PC-9 (cell line): ENCODE measurements around the gene MCC. TPM values are rescaled to one million over a fixed set of nuclear protein-coding genes. Genes with fewer than 3 reads are reported as not detected.

ENCODE experiments used
- BruUV-seq: library from RNA; stranded (reverse); fragments of 400-500 nt; replicated peaks from 2 replicates; lab custom pipeline; 2021; lab: Mats Ljungman, UMichigan
- CTCF ChIA-PET: fragments of 300-600 bp; sonication (Branson Sonifier 250); formaldehyde crosslinking; loops from one replicate; lab custom pipeline; 2022; ENCODE audit warnings: antibody characterized with exemption; lab: Charles Lee
- POLR2A ChIA-PET: fragments of 300-600 bp; sonication (Branson Sonifier 250); formaldehyde crosslinking; loops from one replicate; lab custom pipeline; 2022; ENCODE audit warnings: antibody characterized with exemption; ENCODE audit not compliant: unreplicated experiment; lab: Charles Lee
- DNase-seq, 2 experiments: peaks; one replicate each; pipeline versions ENCODE4 v3.0.0 to v3.0.0-alpha.2; 2015 to 2022; ENCODE audit warnings: mixed read lengths in 1 of 2
- H2AFZ ChIP-seq: fragments of 200-600 bp; sonication (generic); 2 replicates; pipeline ENCODE4 v1.8.1; 2017; ENCODE audit warnings: antibody characterized with exemption
- H3F3A ChIP-seq: fragments of 200-600 bp; sonication (generic); 2 replicates; pipeline ENCODE4 v1.8.1; 2017; ENCODE audit warnings: antibody characterized with exemption, mild to moderate bottlenecking, low read depth; ENCODE audit not compliant: insufficient read depth
- H3K27ac ChIP-seq: fragments of 200-600 bp; sonication (generic); 2 replicates; pipeline ENCODE4 v1.6.1; 2016; ENCODE audit warnings: mixed run types
- H3K27me3 ChIP-seq: fragments of 200-600 bp; sonication (generic); 2 replicates; pipeline ENCODE4 v1.6.1; 2016; ENCODE audit warnings: low read depth, mixed run types; ENCODE audit not compliant: insufficient read depth
- H3K36me3 ChIP-seq: fragments of 200-600 bp; sonication (generic); 2 replicates; pipeline ENCODE4 v1.6.1; 2016; ENCODE audit warnings: low read depth, mixed run types
- H3K4me1 ChIP-seq: fragments of 200-600 bp; sonication (generic); replicated peaks from 2 replicates; pipeline ENCODE4 v1.6.1; 2016; ENCODE audit warnings: mixed run types; ENCODE audit not compliant: insufficient read depth
- H3K4me2 ChIP-seq: fragments of 200-600 bp; sonication (generic); 2 replicates; pipeline ENCODE4 v1.6.1; 2017; ENCODE audit warnings: mixed run types
- H3K4me3 ChIP-seq: fragments of 200-600 bp; sonication (generic); 2 replicates; pipeline ENCODE4 v1.6.1; 2016; ENCODE audit warnings: mixed run types
- H3K79me2 ChIP-seq: fragments of 200-600 bp; sonication (generic); 2 replicates; pipeline ENCODE4 v1.6.1; 2017; ENCODE audit warnings: low read depth, mixed run types
- H3K9me2 ChIP-seq: fragments of 200-600 bp; sonication (generic); 2 replicates; pipeline ENCODE4 v1.8.1; 2017; ENCODE audit warnings: mild to moderate bottlenecking; ENCODE audit not compliant: insufficient read depth
- H3K9me3 ChIP-seq: fragments of 200-600 bp; sonication (generic); 2 replicates; pipeline ENCODE4 v1.8.1; 2016; ENCODE audit warnings: low read depth; ENCODE audit not compliant: insufficient read depth
- H4K20me1 ChIP-seq: fragments of 200-600 bp; sonication (generic); 2 replicates; pipeline ENCODE4 v1.8.1; 2017; ENCODE audit not compliant: insufficient read depth
- EZH2 ChIP-seq: fragments of 200-600 bp; sonication (generic); IDR thresholded peaks from 2 replicates; pipeline ENCODE4 v1.8.0; 2017; ENCODE audit warnings: antibody characterized with exemption, low read depth
- intact Hi-C: fragments of 100-400 bp; cut with micrococcal nuclease; formaldehyde crosslinking; loops from one replicate; pipeline ENCODE4 v1.10.0; 2022; ENCODE audit not compliant: unreplicated experiment
- total RNA-seq: library from RNA; stranded (reverse); gene quantifications from 2 replicates; pipeline ENCODE4 v1.2.3, GENCODE V29; 2021
- TF ChIP-seq, protein P1 (sequence below): fragments of 200-600 bp; sonication (generic); conservative IDR thresholded peaks from 2 replicates; pipeline ENCODE4 v1.6.1; 2017; ENCODE audit warnings: mixed run types, antibody characterized with exemption, mild to moderate bottlenecking, moderate library complexity

MCC gene
- total RNA-seq, 1 experiment from 2014 or later, result 2.5 TPM

- DNase-seq, result no peak
- CTCF ChIA-PET, result no interaction called here
- no peaks in the 10 kb centered on the region for H3K27me3 ChIP-seq
- intact Hi-C loops, result loop anchor here (2.0 kb wide), 1 partner anchor 43 kb away; no protein-coding TSS in a partner anchor
- no TSS peak for BruUV-seq
- POLR2A ChIA-PET, result no interaction called here
- no peak overlapping the region for H3K4me3 ChIP-seq
- H3K79me2 ChIP-seq, result no peaks in the 10 kb centered on the region
- no peaks in the 10 kb centered on the region for H3K9me3 ChIP-seq
- H3K4me1 ChIP-seq, result no peaks in the 10 kb centered on the region
- H3F3A ChIP-seq, result no peaks in the 10 kb centered on the region
- H3K4me2 ChIP-seq, result no peak overlapping the region
- no peaks in the 10 kb centered on the region for H3K36me3 ChIP-seq
- no peak for TF ChIP-seq EZH2
- TF ChIP-seq, protein P1, sequence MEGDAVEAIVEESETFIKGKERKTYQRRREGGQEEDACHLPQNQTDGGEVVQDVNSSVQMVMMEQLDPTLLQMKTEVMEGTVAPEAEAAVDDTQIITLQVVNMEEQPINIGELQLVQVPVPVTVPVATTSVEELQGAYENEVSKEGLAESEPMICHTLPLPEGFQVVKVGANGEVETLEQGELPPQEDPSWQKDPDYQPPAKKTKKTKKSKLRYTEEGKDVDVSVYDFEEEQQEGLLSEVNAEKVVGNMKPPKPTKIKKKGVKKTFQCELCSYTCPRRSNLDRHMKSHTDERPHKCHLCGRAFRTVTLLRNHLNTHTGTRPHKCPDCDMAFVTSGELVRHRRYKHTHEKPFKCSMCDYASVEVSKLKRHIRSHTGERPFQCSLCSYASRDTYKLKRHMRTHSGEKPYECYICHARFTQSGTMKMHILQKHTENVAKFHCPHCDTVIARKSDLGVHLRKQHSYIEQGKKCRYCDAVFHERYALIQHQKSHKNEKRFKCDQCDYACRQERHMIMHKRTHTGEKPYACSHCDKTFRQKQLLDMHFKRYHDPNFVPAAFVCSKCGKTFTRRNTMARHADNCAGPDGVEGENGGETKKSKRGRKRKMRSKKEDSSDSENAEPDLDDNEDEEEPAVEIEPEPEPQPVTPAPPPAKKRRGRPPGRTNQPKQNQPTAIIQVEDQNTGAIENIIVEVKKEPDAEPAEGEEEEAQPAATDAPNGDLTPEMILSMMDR, result no peak
- no peaks in the 10 kb centered on the region for H3K9me2 ChIP-seq
- H2AFZ ChIP-seq, result no peak overlapping the region
- H4K20me1 ChIP-seq, result no peaks in the 10 kb centered on the region
- no peak overlapping the region for H3K27ac ChIP-seq
Observed at GRCh38 chr5:113039229-113039933, 448.9 kb downstream of the MCC start.

DNA sequence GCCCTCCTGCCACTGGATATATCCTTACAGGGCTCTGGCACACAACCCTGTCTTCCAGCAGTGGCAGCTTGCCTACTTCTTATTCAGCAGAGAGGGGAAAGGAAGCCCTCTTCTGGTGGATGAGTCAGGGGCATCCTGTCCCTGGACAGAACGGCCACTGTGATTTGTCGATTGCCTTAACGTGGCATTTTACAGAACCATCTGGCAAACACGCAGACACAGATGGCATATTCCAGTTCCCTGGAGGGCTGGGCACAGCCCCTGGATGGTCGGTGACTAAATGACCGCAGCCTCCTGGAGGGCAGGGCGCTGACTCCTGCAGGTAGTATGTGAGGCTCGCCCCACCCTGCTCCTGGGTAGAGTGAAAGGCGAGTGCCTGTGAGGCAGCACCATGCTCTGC is 449.5 kb downstream of the MCC start:
- no peaks in the 10 kb centered on the region for H3K9me3 ChIP-seq
- CTCF ChIA-PET, result no interaction called here
- DNase-seq, result peak in 1 of 2 experiments; percentile 43
- H3K4me2 ChIP-seq, result no peak overlapping the region
- no peaks in the 10 kb centered on the region for H3K27me3 ChIP-seq
- no peaks in the 10 kb centered on the region for H3K36me3 ChIP-seq
- TF ChIP-seq, protein P1, result no peak
- TF ChIP-seq EZH2, result no peak
- BruUV-seq, result no TSS peak
- H3F3A ChIP-seq, result no peaks in the 10 kb centered on the region
- H3K4me3 ChIP-seq, result no peak overlapping the region
- no peaks in the 10 kb centered on the region for H3K79me2 ChIP-seq
- no peak overlapping the region for H2AFZ ChIP-seq
- intact Hi-C loops, result loop anchor here (2.0 kb wide), 1 partner anchor 42 kb away; no protein-coding TSS in a partner anchor
- POLR2A ChIA-PET, result no interaction called here
- no peaks in the 10 kb centered on the region for H3K4me1 ChIP-seq
- no peaks in the 10 kb centered on the region for H3K9me2 ChIP-seq
- H3K27ac ChIP-seq, result no peak overlapping the region
- H4K20me1 ChIP-seq, result no peaks in the 10 kb centered on the region

DNA sequence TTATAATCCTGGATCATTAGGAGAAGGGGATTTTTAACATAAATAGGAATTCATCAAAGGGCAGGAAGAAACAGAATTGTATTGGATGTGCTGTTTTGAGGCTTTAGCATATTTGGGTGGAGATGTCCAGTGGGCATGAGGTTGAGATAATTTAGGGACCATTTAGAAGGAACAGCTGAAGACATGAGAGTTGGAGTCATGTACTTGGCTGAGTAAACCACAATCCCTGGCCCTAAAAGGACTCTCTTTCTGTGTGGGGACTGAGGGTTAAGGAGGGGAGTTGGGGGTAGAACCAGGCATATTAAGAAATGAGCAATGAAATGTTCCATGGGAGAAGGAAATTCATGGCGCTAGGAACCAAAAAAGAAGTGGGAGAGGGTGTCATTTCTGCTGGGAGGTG is 450.1 kb downstream of the MCC start:
- Histone ChIP-seq H3K9me3 (no peaks in the 10 kb centered on the region), H3K27me3 (no peaks in the 10 kb centered on the region), H4K20me1 (no peaks in the 10 kb centered on the region), H3K4me2 (no peak overlapping the region), H3K9me2 (no peaks in the 10 kb centered on the region), H3K79me2 (no peaks in the 10 kb centered on the region), H3K4me1 (no peaks in the 10 kb centered on the region), H2AFZ (no peak overlapping the region), H3K27ac (no peak overlapping the region), H3K4me3 (no peak overlapping the region), H3F3A (no peaks in the 10 kb centered on the region), H3K36me3 (no peaks in the 10 kb centered on the region)
- TF ChIP-seq, protein P1, result no peak
- no peak for TF ChIP-seq EZH2
- CTCF ChIA-PET, result no interaction called here
- POLR2A ChIA-PET, result no interaction called here
- intact Hi-C loops, result loop anchor here (2.0 kb wide), 1 partner anchor 41 kb away; no protein-coding TSS in a partner anchor
- DNase-seq, result no peak
- BruUV-seq, result no TSS peak
